Measurements from ENCODE around the gene PXDC1. TPM values are rescaled to one million over a fixed set of nuclear protein-coding genes. Genes with fewer than 3 reads are reported as not detected.

The PXDC1 gene
- total and polyA plus RNA-seq, 2 donors (not counting 3 experiments of a cell fraction or from before 2014, with no cell fraction given) = 60.9 to 121 TPM

DNA sequence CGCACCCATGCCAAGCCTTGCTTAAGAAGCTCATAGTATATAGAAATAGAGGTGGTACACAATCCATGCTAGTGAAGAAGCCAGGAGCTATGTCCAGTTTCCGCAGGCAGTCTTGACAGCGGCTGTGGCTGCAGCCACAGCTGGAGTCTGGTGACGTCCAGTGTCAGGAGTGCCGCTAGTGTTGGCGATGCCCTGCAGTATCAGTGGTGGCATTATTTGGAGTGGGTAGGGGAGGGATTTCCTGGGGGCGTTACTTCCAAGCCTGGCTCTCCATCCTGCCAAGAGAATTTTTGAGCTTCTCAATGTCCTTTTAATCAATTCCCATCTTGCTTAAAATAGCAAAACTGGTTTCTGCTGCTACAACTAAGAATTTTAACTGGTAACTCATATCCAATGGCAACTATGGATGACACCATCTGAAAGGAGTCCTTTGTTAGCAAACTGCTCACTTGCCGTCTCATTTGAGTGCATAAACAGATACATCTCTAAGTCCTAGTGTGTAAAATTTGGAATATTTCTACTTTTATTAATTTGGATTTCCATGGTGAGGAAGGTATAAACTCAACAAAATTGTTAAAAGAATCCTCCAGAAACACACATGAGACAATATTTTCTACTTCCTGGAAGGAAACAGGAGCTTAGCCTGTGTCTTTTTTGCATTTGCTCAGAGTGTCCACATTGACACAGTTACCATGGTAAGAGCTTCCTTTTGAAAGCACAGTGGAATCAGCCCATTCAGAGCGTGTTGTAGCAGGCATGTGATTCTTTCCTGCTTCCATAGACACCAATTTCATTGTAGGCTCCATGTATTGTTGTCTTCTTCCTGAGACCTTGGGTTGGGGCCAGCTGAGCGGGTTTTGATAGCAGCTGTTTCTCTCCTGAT lies 44.6 kb upstream of the PXDC1 start:
- no peaks in the 10 kb centered on the region for H3K79me2 ChIP-seq (ENCODE audit: control insufficient read depth, insufficient read depth, low read length)
- H3K9me3 ChIP-seq (replicated peaks; ENCODE audit: control insufficient read depth, insufficient read depth, low read length) = no peaks in the 10 kb centered on the region
- FAIRE-seq (peak; percentile 87), DNase-seq (ENCODE audit: low read depth, low spot score) (peak; percentile 98)
- H3K9me1 ChIP-seq (replicated peaks; ENCODE audit: control insufficient read depth, extremely low read depth, insufficient read depth, low read length) = no peaks in the 10 kb centered on the region
- no TSS peak for BruUV-seq (replicated peaks)
- intact Hi-C loops (cut with micrococcal nuclease) = loop anchor here (1.0 kb wide), 7 partner anchors 17 to 182 kb away; no protein-coding TSS in a partner anchor
- peak overlapping the region; percentile 86 for H3K9ac ChIP-seq (replicated peaks; ENCODE audit: extremely low read depth, insufficient read depth, low read length)
- no peak for TF ChIP-seq EZH2 (IDR thresholded peaks at IDR 0.05; ENCODE audit: borderline replicate concordance, low read depth, low read length, severe bottlenecking)
- TF ChIP-seq FOS (IDR thresholded peaks at IDR 0.05; ENCODE audit: borderline replicate concordance, insufficient read depth, low read length) = no peak
- TF ChIP-seq POLR2AphosphoS5 (IDR thresholded peaks at IDR 0.05; ENCODE audit: insufficient read depth, low read depth, low read length) = peak; percentile 32
- TF ChIP-seq JUN (IDR thresholded peaks at IDR 0.05; ENCODE audit: borderline replicate concordance, insufficient read depth, insufficient read length, low read depth) = peak; percentile 46
- no peak overlapping the region for H3K4me3 ChIP-seq (replicated peaks in 1 of 3; ENCODE audit: insufficient read depth in 1 of 3, low read depth in 1 of 3, low read length in 3 of 3)
- dilution Hi-C loops (cut with MboI; ENCODE audit: extremely low pct_ligation_motif_present, low sequenced_read_pairs) = no loop called here
- no peaks in the 10 kb centered on the region for H3K27me3 ChIP-seq (ENCODE audit: control insufficient read depth in 2 of 2, insufficient read depth in 2 of 2, low read length in 2 of 2)
- peak overlapping the region; percentile 3 for H2AFZ ChIP-seq (ENCODE audit: low read depth, low read length)
- H3K4me2 ChIP-seq (ENCODE audit: insufficient read depth, low read length) = peak overlapping the region; percentile 62
- ChIA-PET POLR2A (interaction anchor here (0.7 to 2.8 kb wide), 11 partner anchors 9 to 182 kb away, joined by 3 to 23 read pairs (median 4); no protein-coding TSS in a partner anchor), CTCF (interaction anchor here (0.6 to 4.3 kb wide), 29 partner anchors 8 to 515 kb away, joined by 3 to 48 read pairs (median 5); partner anchors contain the start of gene FAM50B)
- H4K20me1 ChIP-seq (replicated peaks; ENCODE audit: control insufficient read depth, extremely low read depth, insufficient read depth, low read length) = no peaks in the 10 kb centered on the region
- H3K36me3 ChIP-seq (ENCODE audit: control insufficient read depth in 2 of 2, extremely low read depth in 1 of 2, insufficient read depth in 2 of 2, low read length in 2 of 2) = no peaks in the 10 kb centered on the region
- peaks cover 39% of the 10 kb centered on the region for H3K4me1 ChIP-seq (ENCODE audit: control insufficient read depth, extremely low read depth, insufficient read depth, low read length)
- H3K27ac ChIP-seq (ENCODE audit: insufficient read depth, low read depth, low read length) = peak overlapping the region; percentile 100

- DNase-seq (ENCODE audit: low read depth, low spot score) (no peak), FAIRE-seq (no peak)
- intact Hi-C loops (cut with micrococcal nuclease) = no loop called here
- dilution Hi-C loops (cut with MboI; ENCODE audit: extremely low pct_ligation_motif_present, low sequenced_read_pairs) = no loop called here
- no peak overlapping the region for H3K4me3 ChIP-seq (replicated peaks in 1 of 3; ENCODE audit: insufficient read depth in 1 of 3, low read depth in 1 of 3, low read length in 3 of 3)
- H3K9me3 ChIP-seq (replicated peaks; ENCODE audit: control insufficient read depth, insufficient read depth, low read length) = no peaks in the 10 kb centered on the region
- H3K36me3 ChIP-seq (ENCODE audit: control insufficient read depth in 2 of 2, extremely low read depth in 1 of 2, insufficient read depth in 2 of 2, low read length in 2 of 2) = no peaks in the 10 kb centered on the region
- TF ChIP-seq GATA2 (IDR thresholded peaks at IDR 0.05; ENCODE audit: insufficient read depth, insufficient read length, low read depth, low read length) = no peak
- H3K79me2 ChIP-seq (ENCODE audit: control insufficient read depth, insufficient read depth, low read length) = no peaks in the 10 kb centered on the region
- H4K20me1 ChIP-seq (replicated peaks; ENCODE audit: control insufficient read depth, extremely low read depth, insufficient read depth, low read length) = no peaks in the 10 kb centered on the region
- no peaks in the 10 kb centered on the region for H3K27me3 ChIP-seq (ENCODE audit: control insufficient read depth in 2 of 2, insufficient read depth in 2 of 2, low read length in 2 of 2)
- H3K9me1 ChIP-seq (replicated peaks; ENCODE audit: control insufficient read depth, extremely low read depth, insufficient read depth, low read length) = no peaks in the 10 kb centered on the region
- peaks cover 37% of the 10 kb centered on the region for H3K4me1 ChIP-seq (ENCODE audit: control insufficient read depth, extremely low read depth, insufficient read depth, low read length)
- POLR2A ChIA-PET = interaction anchor here (0.7 kb wide), 1 partner anchor 136 kb away, joined by 6 read pairs; no protein-coding TSS in a partner anchor
- no peak overlapping the region for H3K4me2 ChIP-seq (ENCODE audit: insufficient read depth, low read length)
- H2AFZ ChIP-seq (ENCODE audit: low read depth, low read length) = no peak overlapping the region
- no TSS peak for BruUV-seq (replicated peaks)
- H3K27ac ChIP-seq (ENCODE audit: insufficient read depth, low read depth, low read length) = no peak overlapping the region
- CTCF ChIA-PET = interaction anchor here (1.5 kb wide), 1 partner anchor 55 kb away, joined by 7 read pairs; the partner anchor contains the start of gene FAM50B
- H3K9ac ChIP-seq (replicated peaks; ENCODE audit: extremely low read depth, insufficient read depth, low read length) = no peak overlapping the region
These were observed 42.6 kb upstream of the PXDC1 start for GRCh38 chr6:3794092-3794491.

Data from endothelial cell of umbilical vein (primary cell).